ENCODE data around the gene GFRA3.

GFRA3 gene

GRCh38 chr5:138230981-138231589, 43.3 kb downstream of the GFRA3 start:
- Mint-ChIP-seq H3K36me3 (no peaks in the 10 kb centered on the region), H3K27ac (no peak overlapping the region), H3K4me1 (no peaks in the 10 kb centered on the region), H3K4me3 (no peak overlapping the region), H3K9me3 (no peaks in the 10 kb centered on the region)
- no peak for DNase-seq (ENCODE audit: low spot score in 2 of 2)
- no peak for ATAC-seq

GRCh38 chr5:138230261-138230660, 44.2 kb downstream of the GFRA3 start:
- DNase-seq (ENCODE audit: low spot score in 2 of 2) (no peak), ATAC-seq (no peak)
- H3K27ac Mint-ChIP-seq, result no peak overlapping the region
- no peaks in the 10 kb centered on the region for H3K9me3 Mint-ChIP-seq
- no peaks in the 10 kb centered on the region for H3K36me3 Mint-ChIP-seq
- no peaks in the 10 kb centered on the region for H3K4me1 Mint-ChIP-seq
- no peak overlapping the region for H3K4me3 Mint-ChIP-seq

- no peak for ATAC-seq
- Mint-ChIP-seq H3K4me1 (no peaks in the 10 kb centered on the region), H3K36me3 (no peaks in the 10 kb centered on the region), H3K4me3 (no peak overlapping the region), H3K9me3 (no peaks in the 10 kb centered on the region), H3K27ac (no peak overlapping the region)
- no peak for DNase-seq (ENCODE audit: low spot score in 2 of 2)
Measured at GRCh38 chr5:138229387-138229786, 45.0 kb downstream of the GFRA3 start.

GRCh38 chr5:138226910-138227309, 47.5 kb downstream of the GFRA3 start:
- H3K36me3 Mint-ChIP-seq, result no peaks in the 10 kb centered on the region
- no peak for ATAC-seq
- DNase-seq (ENCODE audit: low spot score in 2 of 2), result no peak

GRCh38 chr5:138224712-138225111, 49.7 kb downstream of the GFRA3 start:
- Mint-ChIP-seq H3K9me3 (no peaks in the 10 kb centered on the region), H3K27ac (no peak overlapping the region), H3K4me3 (no peak overlapping the region), H3K36me3 (no peaks in the 10 kb centered on the region), H3K4me1 (no peaks in the 10 kb centered on the region)
- no peak for ATAC-seq
- DNase-seq (ENCODE audit: low spot score in 2 of 2), result no peak

More at GRCh38 chr5:138226910-138227309, 47.5 kb downstream of the GFRA3 start:
- H3K4me1 Mint-ChIP-seq, result no peaks in the 10 kb centered on the region
- H3K4me3 Mint-ChIP-seq, result no peak overlapping the region
- H3K27ac Mint-ChIP-seq, result no peak overlapping the region
- H3K9me3 Mint-ChIP-seq, result no peaks in the 10 kb centered on the region

GRCh38 chr5:138223532-138223931, 50.9 kb downstream of the GFRA3 start:
- H3K4me3 Mint-ChIP-seq, result no peak overlapping the region
- H3K27ac Mint-ChIP-seq, result no peak overlapping the region
- ATAC-seq (no peak), DNase-seq (ENCODE audit: low spot score in 2 of 2) (no peak)
- H3K36me3 Mint-ChIP-seq, result no peaks in the 10 kb centered on the region
- H3K9me3 Mint-ChIP-seq, result no peaks in the 10 kb centered on the region
- no peaks in the 10 kb centered on the region for H3K4me1 Mint-ChIP-seq

GRCh38 chr5:138216799-138217198, 57.6 kb downstream of the GFRA3 start:
- Mint-ChIP-seq H3K4me1 (peaks cover 14% of the 10 kb centered on the region), H3K4me3 (no peak overlapping the region), H3K27ac (no peak overlapping the region)

GRCh38 chr5:138213161-138214029, 61.0 kb downstream of the GFRA3 start, which contains the start of gene CDC23:
CDC23 (minus strand) TSS chr5:138213323; CDS start chr5:138213312, 11 bp downstream.
- DNase-seq (ENCODE audit: low spot score in 2 of 2) (peak; percentile 68 to 91), ATAC-seq (peak; percentile 99)
- Mint-ChIP-seq H3K36me3 (peaks cover 30% of the 10 kb centered on the region), H3K27ac (peak within 1 kb of the TSS; percentile 99), H3K9me3 (no peaks in the 10 kb centered on the region), H3K4me3 (peak within 1 kb of the TSS; percentile 99), H3K4me1 (peaks cover 21% of the 10 kb centered on the region)

More at GRCh38 chr5:138216799-138217198, 57.6 kb downstream of the GFRA3 start:
- H3K36me3 Mint-ChIP-seq, result peaks cover 12% of the 10 kb centered on the region
- DNase-seq (ENCODE audit: low spot score in 2 of 2) (no peak), ATAC-seq (no peak)
- no peaks in the 10 kb centered on the region for H3K9me3 Mint-ChIP-seq

- peak overlapping the region; percentile 99 for H3K27ac Mint-ChIP-seq
- no peaks in the 10 kb centered on the region for H3K9me3 Mint-ChIP-seq
- DNase-seq (ENCODE audit: low spot score in 2 of 2) (no peak), ATAC-seq (peak; percentile 56)
- H3K4me1 Mint-ChIP-seq, result peaks cover 21% of the 10 kb centered on the region
- peaks cover 36% of the 10 kb centered on the region for H3K36me3 Mint-ChIP-seq
- peak overlapping the region; percentile 99 for H3K4me3 Mint-ChIP-seq
Measured at GRCh38 chr5:138212828-138213160, 61.6 kb downstream of the GFRA3 start.

GRCh38 chr5:138210985-138211384, 63.4 kb downstream of the GFRA3 start:
- no peak for ATAC-seq
- Mint-ChIP-seq H3K9me3 (no peaks in the 10 kb centered on the region), H3K36me3 (peaks cover 54% of the 10 kb centered on the region), H3K4me1 (peaks cover 21% of the 10 kb centered on the region), H3K27ac (no peak overlapping the region), H3K4me3 (no peak overlapping the region)
- no peak for DNase-seq (ENCODE audit: low spot score in 2 of 2)
